OCI-LY7 (cell line): ENCODE data around the gene TRAF4. TPM values are rescaled to one million over a fixed set of nuclear protein-coding genes. Genes with fewer than 3 reads are reported as not detected.
A peak's percentile ranks its signal among the peaks of the same experiment; 100 is the strongest.

Source experiments
- BruUV-seq: library from RNA; stranded (reverse); fragments of 400-500 nt; replicated peaks from 2 replicates; lab custom pipeline; 2021; lab: Mats Ljungman, UMichigan
- CTCF ChIA-PET: fragments of 300-600 bp; sonication (Branson Sonifier 250); formaldehyde crosslinking; loops from one replicate; lab custom pipeline; 2022; ENCODE audit warnings: antibody characterized with exemption; ENCODE audit not compliant: unreplicated experiment; lab: Charles Lee
- POLR2A ChIA-PET: fragments of 300-600 bp; sonication (Branson Sonifier 250); formaldehyde crosslinking; loops from one replicate; lab custom pipeline; 2022; ENCODE audit warnings: antibody characterized with exemption; lab: Charles Lee
- DNase-seq: peaks from one replicate; pipeline ENCODE4 v3.0.0-alpha.2; 2015; ENCODE audit warnings: low spot score
- H2AFZ ChIP-seq: fragments of 200-600 bp; sonication (generic), shearing (Covaris generic); 2 replicates; pipeline ENCODE4 v1.6.1; 2014; ENCODE audit warnings: mild to moderate bottlenecking, antibody characterized with exemption, low read length, moderate library complexity
- H3K27ac ChIP-seq: fragments of 200-600 bp; sonication (generic); 2 replicates; pipeline ENCODE4 v1.5.1; 2014; ENCODE audit warnings: mixed run types, low read depth, mild to moderate bottlenecking, moderate library complexity, low read length, inconsistent platforms; ENCODE audit not compliant: poor library complexity, severe bottlenecking
- H3K36me3 ChIP-seq: fragments of 200-600 bp; sonication (generic); 2 replicates; pipeline ENCODE4 v1.6.1; 2014; ENCODE audit warnings: mild to moderate bottlenecking, antibody characterized with exemption, low read length, moderate library complexity, mixed read lengths; ENCODE audit not compliant: insufficient read depth
- H3K4me1 ChIP-seq: fragments of 200-600 bp; sonication (generic); 2 replicates; pipeline ENCODE4 v1.5.1; 2014; ENCODE audit warnings: mild to moderate bottlenecking, low read length; ENCODE audit not compliant: insufficient read depth, poor library complexity, severe bottlenecking
- H3K4me2 ChIP-seq: fragments of 200-600 bp; sonication (generic); 2 replicates; pipeline ENCODE4 v1.6.1; 2014; ENCODE audit warnings: mild to moderate bottlenecking, low read length
- H3K4me3 ChIP-seq: fragments of 200-600 bp; sonication (generic); 2 replicates; pipeline ENCODE4 v1.5.1; 2014; ENCODE audit warnings: mild to moderate bottlenecking, low read depth, low read length; ENCODE audit not compliant: poor library complexity, severe bottlenecking
- H3K79me2 ChIP-seq: fragments of 200-600 bp; sonication (generic); 2 replicates; pipeline ENCODE4 v1.6.1; 2016; ENCODE audit warnings: low read depth, mild to moderate bottlenecking, low read length, moderate library complexity, mixed read lengths; ENCODE audit not compliant: insufficient read depth
- H3K9me2 ChIP-seq: fragments of 200-600 bp; sonication (generic); 2 replicates; pipeline ENCODE4 v1.6.1; 2016; ENCODE audit warnings: mild to moderate bottlenecking, low read length, mixed read lengths; ENCODE audit not compliant: insufficient read depth
- H3K9me3 ChIP-seq: fragments of 200-600 bp; sonication (generic); 2 replicates; pipeline ENCODE4 v1.6.1; 2014; ENCODE audit warnings: mild to moderate bottlenecking, mixed run types, low read length, mixed read lengths
- H4K20me1 ChIP-seq: fragments of 200-600 bp; sonication (generic); 2 replicates; pipeline ENCODE4 v1.6.1; 2014; ENCODE audit warnings: mild to moderate bottlenecking, antibody characterized with exemption, low read length, moderate library complexity, mixed read lengths; ENCODE audit not compliant: insufficient read depth
- CTCF ChIP-seq: fragments of 200-600 bp; sonication (generic); conservative IDR thresholded peaks from 2 replicates; pipeline ENCODE4 v1.5.1; 2014; ENCODE audit warnings: mild to moderate bottlenecking, antibody characterized with exemption, low read length, moderate library complexity, mixed read lengths
- EZH2phosphoT487 ChIP-seq: fragments of 200-600 bp; sonication (generic); IDR thresholded peaks from 2 replicates; pipeline ENCODE4 v1.6.1; 2018; ENCODE audit warnings: low read depth, borderline replicate concordance, mild to moderate bottlenecking, mixed run types, antibody characterized with exemption, low read length, moderate library complexity, mixed read lengths
- intact Hi-C: fragments of 100-400 bp; cut with micrococcal nuclease; formaldehyde crosslinking; loops from one replicate; pipeline ENCODE4 v1.10.0; 2022; ENCODE audit not compliant: unreplicated experiment
- total RNA-seq, 2 experiments: library from RNA; depleted of rRNA in 1 of 2; stranded (reverse); fragments of >200 nt in 1 of 2; shearing (Covaris generic) in 1 of 2; gene quantifications; 2 replicates each; pipeline ENCODE4 v1.2.3, GENCODE V29; 2014 to 2022

The TRAF4 gene
- total RNA-seq, 2 experiments from 2014 or later: 105 to 123 TPM

- ChIA-PET POLR2A (no interaction called here), CTCF (no interaction called here)
- TF ChIP-seq EZH2phosphoT487: no peak
- TF ChIP-seq CTCF: no peak
- Histone ChIP-seq H4K20me1 (no peaks in the 10 kb centered on the region), H3K4me2 (peak overlapping the region; percentile 77), H3K9me3 (peaks cover 3% of the 10 kb centered on the region; the same call in 1 of the 2 replicates), H3K36me3 (peaks cover 32% of the 10 kb centered on the region), H3K79me2 (peaks cover 10% of the 10 kb centered on the region; the same call in 1 of the 2 replicates), H3K27ac (peak overlapping the region; percentile 95), H3K4me1 (peaks cover 65% of the 10 kb centered on the region), H2AFZ (no peak overlapping the region), H3K4me3 (peak overlapping the region; percentile 60), H3K9me2 (no peaks in the 10 kb centered on the region)
- intact Hi-C loops: no loop called here
- BruUV-seq: no TSS peak
- DNase-seq: no peak
Measured at GRCh38 chr17:28737316-28737715, 6.5 kb upstream of the TRAF4 start.

- BruUV-seq: TSS peak; percentile 85
- Histone ChIP-seq H2AFZ (peak overlapping the region; percentile 22; the same call in 1 of the 2 replicates), H3K4me3 (peak overlapping the region; percentile 60), H3K9me3 (peaks cover 3% of the 10 kb centered on the region; the same call in 1 of the 2 replicates), H3K9me2 (no peaks in the 10 kb centered on the region), H3K27ac (peak overlapping the region; percentile 95), H3K4me2 (peak overlapping the region; percentile 77), H3K79me2 (peaks cover 10% of the 10 kb centered on the region; the same call in 1 of the 2 replicates), H3K36me3 (peaks cover 32% of the 10 kb centered on the region), H4K20me1 (no peaks in the 10 kb centered on the region), H3K4me1 (peaks cover 68% of the 10 kb centered on the region)
- intact Hi-C loops: loop anchor here (1.0 kb wide), 2 partner anchors 10 to 12 kb away; partner anchors contain the start of gene NEK8
- TF ChIP-seq EZH2phosphoT487 (no peak), CTCF (no peak)
- CTCF ChIA-PET: interaction anchor here (1.3 kb wide), 1 partner anchor 10 kb away, joined by 5 read pairs; no protein-coding TSS in a partner anchor
- POLR2A ChIA-PET: interaction anchor here (5.6 kb wide), 1 partner anchor 11 kb away, joined by 56 read pairs; the partner anchor contains the start of genes NEK8 and TLCD1
- DNase-seq: peak; percentile 96
Measured at GRCh38 chr17:28737770-28738679, 5.8 kb upstream of the TRAF4 start.
